NCI-H187 treated with DMSO at 0.1 percent for 48 hours (cell line): ENCODE results near the gene RDH11.

Experiments
- DNase-seq: peaks from one replicate; lab custom pipeline; 2025; lab: John Stamatoyannopoulos, UW

RDH11 gene

DNA sequence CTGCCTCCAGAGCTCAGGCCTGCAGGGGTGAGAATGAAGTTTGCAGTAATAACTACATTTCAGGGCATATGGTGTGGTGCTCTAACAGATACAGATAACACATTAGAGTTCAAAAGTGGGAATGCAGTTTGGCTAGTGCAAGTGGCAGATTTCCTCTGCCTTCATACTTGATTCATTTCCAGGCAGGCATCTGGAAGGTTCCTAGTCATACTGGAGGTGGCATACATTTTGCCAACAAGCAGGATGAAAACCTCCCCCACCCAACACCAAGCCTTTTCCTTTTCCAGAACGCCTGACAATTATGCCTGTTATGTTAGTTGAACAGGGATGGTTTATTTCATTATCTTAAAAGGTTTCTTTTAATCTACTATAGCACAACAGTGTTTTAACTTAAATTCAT, 45.4 kb downstream of the RDH11 start:
- DNase-seq = no peak

DNA sequence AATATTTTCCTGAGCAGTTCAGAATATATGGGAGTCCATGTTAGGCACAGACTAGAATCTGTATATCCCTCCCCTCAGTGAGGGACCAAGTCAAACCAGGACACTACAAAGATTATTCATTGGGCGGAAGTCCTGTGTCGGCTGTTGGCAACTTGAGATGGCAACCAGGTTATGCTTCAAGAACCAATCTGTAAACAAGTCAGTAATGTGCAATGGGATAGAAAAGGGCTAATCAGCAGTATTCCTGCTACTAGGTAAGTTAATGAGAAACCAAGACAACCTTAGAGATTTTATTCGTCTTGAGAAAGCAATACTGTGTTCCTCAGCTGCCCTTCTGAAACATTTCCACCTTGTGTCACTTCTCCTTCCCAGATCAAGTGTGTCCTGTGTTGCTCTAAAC, 49.4 kb downstream of the RDH11 start:
- DNase-seq = no peak

DNA sequence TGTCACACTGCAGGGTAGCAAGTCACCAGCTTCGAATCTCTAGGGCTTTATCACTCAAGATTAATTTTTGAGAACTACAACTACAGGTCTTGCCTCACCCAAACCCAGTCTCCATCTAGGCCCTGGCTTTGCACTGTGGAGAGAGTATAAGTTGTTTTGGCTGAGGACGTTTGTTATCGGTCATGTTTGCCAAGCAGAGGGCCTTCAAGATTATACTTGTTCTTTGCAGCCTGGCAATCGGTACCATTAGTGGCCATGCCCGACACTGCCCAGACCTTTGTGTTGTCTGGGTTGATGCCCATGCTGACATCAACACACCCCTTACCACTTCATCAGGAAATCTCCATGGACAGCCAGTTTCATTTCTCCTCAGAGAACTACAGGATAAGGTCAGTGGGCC, 50.1 kb downstream of the RDH11 start:
- DNase-seq = no peak

DNA sequence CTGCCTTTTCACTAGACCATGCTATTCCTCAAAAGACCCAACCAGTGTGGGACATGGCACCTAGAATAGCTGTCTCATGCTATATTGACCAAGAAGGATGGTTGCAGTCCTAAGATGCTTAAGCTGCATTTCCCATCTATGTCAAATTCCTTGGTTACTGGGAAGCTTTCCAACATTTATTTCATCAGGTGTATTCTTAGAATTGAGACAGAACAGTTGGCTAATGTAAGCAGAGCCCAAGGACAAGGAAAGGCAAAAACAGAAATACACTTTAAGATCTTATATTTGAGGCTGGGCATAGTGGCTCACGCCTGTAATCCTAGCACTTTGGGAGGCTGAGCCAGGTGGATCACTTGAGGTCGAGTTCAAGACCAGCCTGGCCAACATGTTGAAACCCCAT, 51.1 kb downstream of the RDH11 start:
- no peak for DNase-seq

DNA sequence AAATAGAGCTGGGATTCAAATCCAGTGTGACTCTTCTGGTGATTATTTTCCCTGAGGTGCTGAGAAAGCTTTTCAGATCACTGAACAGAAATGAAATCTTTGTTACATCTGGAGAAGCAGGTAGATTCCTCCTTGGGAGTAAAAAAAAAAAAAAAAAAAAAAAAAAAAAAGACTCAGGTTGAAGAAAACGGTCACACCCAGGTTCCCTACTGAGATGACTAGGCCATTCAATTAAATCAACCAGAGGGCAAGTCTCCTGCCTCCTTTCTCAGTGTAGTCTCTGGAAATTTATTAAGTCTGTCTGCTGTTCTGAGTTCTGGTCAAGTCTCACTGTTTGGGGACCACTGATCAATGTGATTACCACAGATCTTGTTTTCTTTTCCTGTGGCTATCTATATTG, 51.9 kb downstream of the RDH11 start:
- no peak for DNase-seq

DNA sequence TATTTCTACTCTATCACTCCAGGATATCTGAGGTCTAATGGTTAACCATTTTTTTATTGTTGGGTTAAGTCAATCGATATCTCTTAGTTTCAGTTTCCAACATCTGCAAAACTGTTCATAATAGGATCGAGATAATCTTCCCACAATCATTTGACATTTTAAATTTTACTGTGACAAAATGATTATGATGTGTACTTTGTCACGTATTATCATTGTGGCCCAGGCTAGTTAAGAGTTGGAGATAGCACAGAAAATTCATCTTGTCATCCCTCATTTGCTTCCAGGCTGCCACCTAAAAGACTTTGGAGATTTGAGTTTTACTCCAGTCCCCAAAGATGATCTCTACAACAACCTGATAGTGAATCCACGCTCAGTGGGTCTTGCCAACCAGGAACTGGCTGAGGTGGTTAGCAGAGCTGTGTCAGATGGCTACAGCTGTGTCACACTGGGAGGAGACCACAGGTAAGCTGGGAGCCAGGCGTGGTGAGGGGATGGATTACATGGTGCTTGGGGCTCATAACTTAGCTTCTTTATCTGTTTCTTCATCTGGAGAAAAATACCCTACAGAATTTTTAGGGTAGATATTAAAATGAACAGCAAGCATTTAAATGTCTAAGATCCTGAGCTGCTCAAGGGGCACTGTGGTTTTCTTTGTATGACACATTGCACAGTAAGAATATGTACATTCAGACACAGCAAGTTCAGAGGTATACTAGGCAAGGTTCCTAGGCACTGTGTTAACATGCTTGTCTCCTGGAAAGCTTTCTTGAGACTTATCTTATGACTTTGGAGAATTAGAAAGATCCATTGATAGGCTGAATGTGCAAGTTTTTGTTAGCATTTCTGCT, 53.4 kb downstream of the RDH11 start:
- no peak for DNase-seq

DNA sequence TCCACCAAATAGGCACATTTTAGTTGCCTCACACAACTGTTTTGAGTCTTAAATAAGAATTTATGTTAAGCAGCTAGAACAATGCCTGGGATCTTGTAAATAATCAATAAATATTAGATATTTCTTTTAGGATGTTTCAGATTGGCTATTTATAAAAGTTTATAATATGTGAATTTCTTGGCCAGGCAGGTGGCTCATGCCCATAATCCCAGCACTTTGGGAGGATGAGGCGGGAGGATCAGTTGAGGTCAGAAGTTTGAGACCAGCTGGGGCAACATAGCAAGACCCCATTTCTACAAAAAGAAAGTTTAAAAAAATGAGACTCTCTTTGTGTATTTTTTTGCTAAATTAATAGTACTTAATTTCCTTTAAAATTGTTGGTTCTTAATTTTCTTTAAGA, 54.1 kb downstream of the RDH11 start:
- no peak for DNase-seq

DNA sequence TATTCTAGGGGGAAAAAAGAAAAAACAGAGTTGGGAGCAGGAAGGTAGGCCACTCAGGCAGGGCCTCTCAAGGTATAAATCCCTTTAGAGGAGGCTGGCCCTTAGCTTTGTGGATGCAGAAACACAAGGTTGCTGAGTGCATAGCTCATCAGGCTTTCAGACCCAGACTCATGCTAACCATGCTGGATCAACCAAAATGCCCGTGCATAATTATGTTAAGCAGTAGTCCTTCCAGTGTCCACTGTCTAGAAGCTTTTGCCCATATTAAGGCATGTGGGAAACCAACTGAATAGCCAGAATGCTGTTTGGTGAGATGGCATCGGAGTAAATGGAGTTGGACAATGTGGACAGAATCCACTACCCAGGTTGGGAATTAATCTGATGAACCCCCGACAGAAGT, 56.9 kb downstream of the RDH11 start:
- no peak for DNase-seq

DNA sequence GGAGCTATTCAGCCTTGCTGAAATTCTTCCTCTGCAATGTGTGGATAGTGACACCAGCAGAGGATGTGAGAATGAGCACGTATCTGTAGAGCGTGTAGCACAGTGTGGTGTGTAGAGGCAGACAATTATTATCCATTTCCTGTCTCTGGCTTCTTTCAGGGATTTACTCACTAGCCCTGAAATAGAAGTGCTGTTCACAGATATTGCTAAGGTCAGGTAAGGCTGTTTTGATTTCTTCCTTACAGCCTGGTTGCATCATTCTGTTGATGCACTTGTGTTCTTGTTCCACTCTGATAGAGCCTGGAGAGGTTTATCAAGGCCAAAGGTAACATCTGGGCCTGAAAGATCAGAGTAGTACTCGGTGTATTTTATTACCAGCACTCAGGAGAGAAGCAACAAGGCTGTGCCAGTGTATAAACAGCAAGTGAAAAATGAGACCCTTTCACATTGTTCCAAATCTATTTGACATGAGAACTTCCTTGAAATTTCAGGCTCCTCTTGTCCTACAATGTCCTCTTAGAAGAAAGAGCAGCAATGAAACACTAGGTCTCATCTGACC, 59.1 kb downstream of the RDH11 start:
- DNase-seq = peak; percentile 10

DNA sequence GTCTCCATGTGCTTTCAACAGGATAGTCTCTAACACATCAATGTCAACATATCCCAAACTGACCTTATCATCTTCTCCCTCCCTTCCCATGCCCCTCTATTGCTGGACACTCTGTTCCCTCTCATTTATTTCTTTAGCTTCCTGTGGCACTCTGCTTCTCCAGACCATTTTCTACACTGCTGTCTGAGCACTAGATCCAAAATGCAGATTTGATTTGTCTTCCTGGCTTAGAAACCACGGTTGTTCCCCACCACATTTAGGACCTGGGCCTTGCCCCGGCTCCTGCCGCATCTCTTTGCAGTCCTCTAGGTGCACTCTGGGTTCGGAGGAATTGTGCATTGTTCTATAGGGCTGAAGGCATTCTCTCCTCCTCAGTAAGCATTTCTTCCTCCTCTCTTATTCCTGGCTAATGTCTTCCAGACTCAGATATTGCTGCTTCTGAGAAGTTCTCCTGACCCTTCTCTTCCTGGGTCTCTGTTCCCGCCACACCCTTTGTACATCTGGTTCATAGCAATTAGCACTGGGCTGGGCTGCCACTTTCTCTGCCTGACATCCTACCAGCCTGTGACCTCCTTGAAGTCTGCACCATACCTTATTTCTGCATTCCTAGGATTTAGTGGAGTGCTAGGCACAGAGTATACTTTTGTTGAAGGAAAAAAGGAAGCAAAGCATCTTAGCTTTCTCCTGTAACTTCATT, 62.0 kb downstream of the RDH11 start:
- DNase-seq = no peak

DNA sequence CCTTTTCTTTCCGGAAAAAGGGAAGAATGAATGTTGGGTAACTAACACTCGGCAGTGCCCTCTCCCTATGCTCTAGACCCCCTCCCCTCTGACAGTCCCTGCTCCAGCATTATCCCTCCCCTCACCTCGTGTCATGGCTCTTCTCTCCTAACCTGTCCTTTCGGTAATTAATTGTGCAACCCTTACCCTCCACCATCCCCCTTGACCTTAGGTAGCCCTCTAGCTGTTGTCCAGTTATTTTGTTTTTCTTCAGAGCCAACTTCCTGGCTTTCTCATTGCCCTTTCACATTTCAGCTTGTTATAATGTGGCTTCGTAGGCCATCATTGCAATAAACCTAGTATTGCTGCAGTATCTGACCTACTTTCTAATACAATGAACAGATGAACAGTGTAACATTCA, 64.6 kb downstream of the RDH11 start:
- no peak for DNase-seq

DNA sequence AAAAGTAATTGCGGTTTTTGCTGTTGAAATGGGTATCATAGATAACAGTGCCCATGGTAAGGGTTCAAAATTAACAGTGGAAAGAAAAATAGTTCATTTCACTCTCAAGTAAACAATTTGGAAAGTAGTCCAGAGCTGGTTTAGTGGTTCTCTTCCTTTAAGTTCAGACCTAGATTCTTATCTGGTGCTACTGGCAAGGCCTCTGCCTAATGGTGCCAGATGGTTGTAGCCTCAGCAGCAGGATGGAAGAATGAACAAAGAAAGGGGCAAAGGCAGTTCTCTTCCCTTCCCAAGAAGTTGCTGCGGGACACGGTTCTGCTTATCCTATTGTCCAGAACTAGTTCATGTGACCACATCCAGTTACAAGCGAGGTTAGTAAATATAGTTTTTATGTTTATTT, 65.4 kb downstream of the RDH11 start:
- DNase-seq = no peak

DNA sequence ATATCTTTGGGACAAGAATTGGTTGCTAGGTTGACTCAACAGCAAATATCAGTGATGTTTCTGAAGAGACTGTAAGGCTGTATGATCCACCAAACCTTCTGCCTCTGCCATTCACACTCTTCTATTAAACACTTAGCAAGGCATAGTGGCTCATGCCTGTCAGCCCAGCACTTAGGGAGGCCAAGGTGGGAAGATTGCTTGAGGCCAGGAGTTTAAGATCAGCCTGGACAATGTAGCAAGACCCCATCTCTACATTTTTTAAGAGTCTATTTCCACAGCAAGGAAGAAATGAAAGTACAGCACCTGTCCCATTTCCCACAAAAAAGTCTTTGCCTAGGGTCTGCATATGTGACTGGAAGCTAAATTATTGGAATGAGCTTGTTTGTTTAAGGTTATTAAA, 68.0 kb downstream of the RDH11 start:
- DNase-seq = no peak
